A549 (cell line): Measurements from ENCODE around the gene ZNF576.

ENCODE experiments used
- CEBPB ChIP-seq, 2 experiments: fragments of >200 bp in 1 of 2; sonication (Bioruptor Twin) in 1 of 2; formaldehyde crosslinking in 1 of 2; IDR thresholded peaks; 2 replicates each; pipeline ENCODE4 v1.6.1; 2012 to 2016
- CHD2 ChIP-seq: fragments of 150-350 bp; IDR thresholded peaks from 2 replicates; pipeline ENCODE4 v1.6.1; 2014; ENCODE audit warnings: low read length; ENCODE audit not compliant: partially characterized antibody
- CTCF ChIP-seq: fragments of >200 bp; sonication (Bioruptor Twin); formaldehyde crosslinking; IDR thresholded peaks from 3 replicates; pipeline ENCODE4 v1.5.1; 2016
- HDAC2 ChIP-seq: fragments of 200-600 bp; sonication (generic); IDR thresholded peaks from 2 replicates; pipeline ENCODE4 v1.6.1; 2016
- HMGXB4 ChIP-seq: fragments of 250-450 bp; sonication (Bioruptor Pico); IDR thresholded peaks from 2 replicates; pipeline ENCODE4 v1.5.0; 2021; ENCODE audit warnings: mild to moderate bottlenecking, moderate library complexity, borderline replicate concordance
- MAZ ChIP-seq: fragments of 150-350 bp; IDR thresholded peaks from 2 replicates; pipeline ENCODE4 v1.6.1; 2014; ENCODE audit warnings: antibody characterized with exemption, low read depth, low read length, borderline replicate concordance
- MYC ChIP-seq: IDR thresholded peaks from 2 replicates; pipeline ENCODE4 v1.6.1; 2012; ENCODE audit warnings: mild to moderate bottlenecking, inconsistent platforms, low read length, improper control_type of control experiment, borderline replicate concordance
- RAD21 ChIP-seq, 2 experiments: fragments of >200 bp in 1 of 2; sonication (Bioruptor Twin) in 1 of 2; formaldehyde crosslinking in 1 of 2; IDR thresholded peaks in 1 of 2; conservative IDR thresholded peaks in 1 of 2; 2 replicates in 1 of 2; 3 replicates in 1 of 2; pipeline ENCODE4 v1.6.1; 2012 to 2018; ENCODE audit warnings: inconsistent platforms in 1 of 2

GRCh38 chr19:43582495-43582894, 13.9 kb upstream of the ZNF576 start:
- TF ChIP-seq CTCF = no peak
- no peak for TF ChIP-seq HMGXB4
- TF ChIP-seq HDAC2 = no peak
- no peak for TF ChIP-seq MYC
- no peak for TF ChIP-seq CHD2
- no peak for TF ChIP-seq RAD21 (conservative IDR thresholded peaks at IDR 0.05 in 1 of 2, IDR thresholded peaks at IDR 0.05 in 1 of 2)
- TF ChIP-seq CEBPB (IDR thresholded peaks at IDR 0.05) = no peak
- TF ChIP-seq MAZ = no peak
